Measurements from ENCODE around the gene NAV2. TPM values are rescaled to one million over a fixed set of nuclear protein-coding genes. Genes with fewer than 3 reads are reported as not detected.

The NAV2 gene
- total RNA-seq, 1 experiment from 2014 or later = 22.7 TPM

GRCh38 chr11:19771463-19771862 lies 58.8 kb downstream of the NAV2 start:
- intact Hi-C loops (cut with micrococcal nuclease; ENCODE audit: unreplicated experiment) (no loop called here), in situ Hi-C loops (cut with HindIII; ENCODE audit: low pct_unique_long_range_greater_than_20kb, low sequenced_read_pairs) (no loop called here)
- Histone ChIP-seq H3K9me3 (ENCODE audit: control insufficient read depth, insufficient read depth, low read depth, low read length) (no peaks in the 10 kb centered on the region), H3K4me3 (ENCODE audit: low read depth in 2 of 2, low read length in 2 of 2) (no peak overlapping the region), H3K27me3 (ENCODE audit: control insufficient read depth, insufficient read depth, low read length) (no peaks in the 10 kb centered on the region), H3K27ac (ENCODE audit: low read length) (no peak overlapping the region), H3K36me3 (ENCODE audit: control insufficient read depth, insufficient read depth, low read length) (no peaks in the 10 kb centered on the region), H3K4me1 (ENCODE audit: control insufficient read depth, insufficient read depth, low read length) (peaks cover 6% of the 10 kb centered on the region; the same call in 1 of the 2 replicates)
- ChIA-PET CTCF (no interaction called here), POLR2A (no interaction called here)
- ATAC-seq (no peak), DNase-seq (ENCODE audit: low read depth, low spot score) (no peak)
- TF ChIP-seq, protein P1, sequence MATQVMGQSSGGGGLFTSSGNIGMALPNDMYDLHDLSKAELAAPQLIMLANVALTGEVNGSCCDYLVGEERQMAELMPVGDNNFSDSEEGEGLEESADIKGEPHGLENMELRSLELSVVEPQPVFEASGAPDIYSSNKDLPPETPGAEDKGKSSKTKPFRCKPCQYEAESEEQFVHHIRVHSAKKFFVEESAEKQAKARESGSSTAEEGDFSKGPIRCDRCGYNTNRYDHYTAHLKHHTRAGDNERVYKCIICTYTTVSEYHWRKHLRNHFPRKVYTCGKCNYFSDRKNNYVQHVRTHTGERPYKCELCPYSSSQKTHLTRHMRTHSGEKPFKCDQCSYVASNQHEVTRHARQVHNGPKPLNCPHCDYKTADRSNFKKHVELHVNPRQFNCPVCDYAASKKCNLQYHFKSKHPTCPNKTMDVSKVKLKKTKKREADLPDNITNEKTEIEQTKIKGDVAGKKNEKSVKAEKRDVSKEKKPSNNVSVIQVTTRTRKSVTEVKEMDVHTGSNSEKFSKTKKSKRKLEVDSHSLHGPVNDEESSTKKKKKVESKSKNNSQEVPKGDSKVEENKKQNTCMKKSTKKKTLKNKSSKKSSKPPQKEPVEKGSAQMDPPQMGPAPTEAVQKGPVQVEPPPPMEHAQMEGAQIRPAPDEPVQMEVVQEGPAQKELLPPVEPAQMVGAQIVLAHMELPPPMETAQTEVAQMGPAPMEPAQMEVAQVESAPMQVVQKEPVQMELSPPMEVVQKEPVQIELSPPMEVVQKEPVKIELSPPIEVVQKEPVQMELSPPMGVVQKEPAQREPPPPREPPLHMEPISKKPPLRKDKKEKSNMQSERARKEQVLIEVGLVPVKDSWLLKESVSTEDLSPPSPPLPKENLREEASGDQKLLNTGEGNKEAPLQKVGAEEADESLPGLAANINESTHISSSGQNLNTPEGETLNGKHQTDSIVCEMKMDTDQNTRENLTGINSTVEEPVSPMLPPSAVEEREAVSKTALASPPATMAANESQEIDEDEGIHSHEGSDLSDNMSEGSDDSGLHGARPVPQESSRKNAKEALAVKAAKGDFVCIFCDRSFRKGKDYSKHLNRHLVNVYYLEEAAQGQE (IDR thresholded peaks at IDR 0.05; ENCODE audit: insufficient read depth in 1 of 2, low read depth in 2 of 2, low read length in 1 of 2) = no peak
- TF ChIP-seq SIN3A (IDR thresholded peaks at IDR 0.05; ENCODE audit: borderline replicate concordance, insufficient read depth, low read depth, low read length) (no peak), POLR2AphosphoS5 (IDR thresholded peaks at IDR 0.05; ENCODE audit: low read depth, low read length) (no peak), TCF7L2 (IDR thresholded peaks at IDR 0.05; ENCODE audit: low read depth, low read length) (no peak)
- TF ChIP-seq, protein P2, sequence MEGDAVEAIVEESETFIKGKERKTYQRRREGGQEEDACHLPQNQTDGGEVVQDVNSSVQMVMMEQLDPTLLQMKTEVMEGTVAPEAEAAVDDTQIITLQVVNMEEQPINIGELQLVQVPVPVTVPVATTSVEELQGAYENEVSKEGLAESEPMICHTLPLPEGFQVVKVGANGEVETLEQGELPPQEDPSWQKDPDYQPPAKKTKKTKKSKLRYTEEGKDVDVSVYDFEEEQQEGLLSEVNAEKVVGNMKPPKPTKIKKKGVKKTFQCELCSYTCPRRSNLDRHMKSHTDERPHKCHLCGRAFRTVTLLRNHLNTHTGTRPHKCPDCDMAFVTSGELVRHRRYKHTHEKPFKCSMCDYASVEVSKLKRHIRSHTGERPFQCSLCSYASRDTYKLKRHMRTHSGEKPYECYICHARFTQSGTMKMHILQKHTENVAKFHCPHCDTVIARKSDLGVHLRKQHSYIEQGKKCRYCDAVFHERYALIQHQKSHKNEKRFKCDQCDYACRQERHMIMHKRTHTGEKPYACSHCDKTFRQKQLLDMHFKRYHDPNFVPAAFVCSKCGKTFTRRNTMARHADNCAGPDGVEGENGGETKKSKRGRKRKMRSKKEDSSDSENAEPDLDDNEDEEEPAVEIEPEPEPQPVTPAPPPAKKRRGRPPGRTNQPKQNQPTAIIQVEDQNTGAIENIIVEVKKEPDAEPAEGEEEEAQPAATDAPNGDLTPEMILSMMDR (IDR thresholded peaks at IDR 0.05) = no peak
- BruUV-seq (replicated peaks) = no TSS peak

- ATAC-seq (no peak), DNase-seq (ENCODE audit: low read depth, low spot score) (no peak)
- CTCF ChIA-PET = no interaction called here
- POLR2A ChIA-PET = no interaction called here
- Histone ChIP-seq H3K36me3 (ENCODE audit: control insufficient read depth, insufficient read depth, low read length) (no peaks in the 10 kb centered on the region), H3K9me3 (ENCODE audit: control insufficient read depth, insufficient read depth, low read depth, low read length) (no peaks in the 10 kb centered on the region), H3K27ac (ENCODE audit: low read length) (no peak overlapping the region), H3K27me3 (ENCODE audit: control insufficient read depth, insufficient read depth, low read length) (no peaks in the 10 kb centered on the region), H3K4me3 (ENCODE audit: low read depth in 2 of 2, low read length in 2 of 2) (no peak overlapping the region), H3K4me1 (ENCODE audit: control insufficient read depth, insufficient read depth, low read length) (peaks cover 6% of the 10 kb centered on the region; the same call in 1 of the 2 replicates)
- no TSS peak for BruUV-seq (replicated peaks)
- in situ Hi-C loops (cut with HindIII; ENCODE audit: low pct_unique_long_range_greater_than_20kb, low sequenced_read_pairs) = no loop called here
- intact Hi-C loops (cut with micrococcal nuclease; ENCODE audit: unreplicated experiment) = no loop called here
- TF ChIP-seq TCF7L2 (IDR thresholded peaks at IDR 0.05; ENCODE audit: low read depth, low read length) (no peak), POLR2AphosphoS5 (IDR thresholded peaks at IDR 0.05; ENCODE audit: low read depth, low read length) (no peak), SIN3A (IDR thresholded peaks at IDR 0.05; ENCODE audit: borderline replicate concordance, insufficient read depth, low read depth, low read length) (no peak)
- TF ChIP-seq, protein P2 (IDR thresholded peaks at IDR 0.05) = no peak
- TF ChIP-seq, protein P1 (IDR thresholded peaks at IDR 0.05; ENCODE audit: insufficient read depth in 1 of 2, low read depth in 2 of 2, low read length in 1 of 2) = no peak
Measured at GRCh38 chr11:19772480-19772879, 59.8 kb downstream of the NAV2 start.
